Panc1 (cell line): ENCODE results near the gene USP49. TPM values are rescaled to one million over a fixed set of nuclear protein-coding genes. Genes with fewer than 3 reads are reported as not detected.

Experiments used
- ATAC-seq: fragments of 200-7000 bp; cut with Tn5 transposase; 2 replicates; pipeline ENCODE4 v1.9.1; 2020; ENCODE audit warnings: mild to moderate bottlenecking, moderate library complexity
- BruUV-seq: library from RNA; stranded (reverse); fragments of 400-500 nt; replicated peaks from 2 replicates; lab custom pipeline; 2021; lab: Mats Ljungman, UMichigan
- CTCF ChIA-PET: fragments of 300-600 bp; sonication (Branson Sonifier 250); formaldehyde crosslinking; loops from one replicate; lab custom pipeline; 2022; ENCODE audit warnings: antibody characterized with exemption; lab: Charles Lee
- POLR2A ChIA-PET: fragments of 300-600 bp; sonication (Branson Sonifier 250); formaldehyde crosslinking; loops from one replicate; lab custom pipeline; 2022; ENCODE audit warnings: antibody characterized with exemption; lab: Charles Lee
- DNase-seq: peaks from one replicate; pipeline ENCODE4 v3.0.0-alpha.2; 2010; ENCODE audit warnings: low read depth, low spot score
- H3K27ac ChIP-seq: 2 replicates; pipeline ENCODE4 v1.5.1; 2011; ENCODE audit warnings: mild to moderate bottlenecking, low read length, inconsistent platforms
- H3K27me3 ChIP-seq: fragments of 200-500 bp; sonication (Bioruptor generic); 2 replicates; pipeline ENCODE4 v1.6.0; 2014; ENCODE audit warnings: low read length, inconsistent platforms; ENCODE audit not compliant: control insufficient read depth, insufficient read depth
- H3K36me3 ChIP-seq: fragments of 200-500 bp; sonication (Bioruptor generic); 2 replicates; pipeline ENCODE4 v1.5.1; 2014; ENCODE audit warnings: inconsistent platforms, mild to moderate bottlenecking, low read length, moderate library complexity; ENCODE audit not compliant: control insufficient read depth, insufficient read depth
- H3K4me1 ChIP-seq: 2 replicates; pipeline ENCODE4 v1.5.1; 2011; ENCODE audit warnings: inconsistent platforms, mild to moderate bottlenecking, low read length, moderate library complexity; ENCODE audit not compliant: control insufficient read depth, insufficient read depth
- H3K4me3 ChIP-seq, 2 experiments: 2 replicates each; pipeline ENCODE4 v1.5.1; 2011 to 2012; ENCODE audit warnings: low read depth in 2 of 2, low read length in 2 of 2, mild to moderate bottlenecking in 2 of 2, inconsistent platforms in 1 of 2, moderate library complexity in 1 of 2
- H3K9me3 ChIP-seq: fragments of 200-500 bp; sonication (Bioruptor generic); 2 replicates; pipeline ENCODE4 v1.5.1; 2014; ENCODE audit warnings: low read depth, mild to moderate bottlenecking, inconsistent platforms, low read length, moderate library complexity; ENCODE audit not compliant: control insufficient read depth, insufficient read depth
- POLR2AphosphoS5 ChIP-seq: IDR thresholded peaks from 2 replicates; pipeline ENCODE4 v1.6.1; 2012; ENCODE audit warnings: mild to moderate bottlenecking, low read depth, low read length, moderate library complexity
- SIN3A ChIP-seq: IDR thresholded peaks from 2 replicates; pipeline ENCODE4 v1.6.1; 2012; ENCODE audit warnings: low read depth, mild to moderate bottlenecking, low read length, moderate library complexity, borderline replicate concordance; ENCODE audit not compliant: insufficient read depth
- TCF7L2 ChIP-seq: IDR thresholded peaks from 2 replicates; pipeline ENCODE4 v1.6.1; 2011; ENCODE audit warnings: mild to moderate bottlenecking, low read depth, low read length, inconsistent platforms
- in situ Hi-C: cut with HindIII; loops from 2 replicates; pipeline ENCODE4 v1.10.0; 2016; ENCODE audit warnings: low sequenced_read_pairs, low pct_unique_long_range_greater_than_20kb
- intact Hi-C: fragments of 100-400 bp; cut with micrococcal nuclease; formaldehyde crosslinking; loops from one replicate; pipeline ENCODE4 v1.10.0; 2022; ENCODE audit not compliant: unreplicated experiment
- total RNA-seq: library from RNA; stranded (reverse); gene quantifications from one replicate; pipeline ENCODE4 v1.2.1, GENCODE V29; 2021; ENCODE audit not compliant: unreplicated experiment
- TF ChIP-seq, protein P1 (sequence below): fragments of 450-650 bp; IDR thresholded peaks from 2 replicates; pipeline ENCODE4 v1.5.1; 2017; ENCODE audit warnings: mild to moderate bottlenecking
- TF ChIP-seq, protein P2 (sequence below), 2 experiments: IDR thresholded peaks; 2 replicates each; pipeline ENCODE4 v1.6.1; 2011 to 2012; ENCODE audit warnings: low read depth in 2 of 2, control low read depth in 1 of 2, low read length in 1 of 2, mild to moderate bottlenecking in 1 of 2, moderate library complexity in 1 of 2; ENCODE audit not compliant: insufficient read depth in 1 of 2

The USP49 gene
- total RNA-seq, 1 experiment from 2014 or later: 5.4 TPM

DNA sequence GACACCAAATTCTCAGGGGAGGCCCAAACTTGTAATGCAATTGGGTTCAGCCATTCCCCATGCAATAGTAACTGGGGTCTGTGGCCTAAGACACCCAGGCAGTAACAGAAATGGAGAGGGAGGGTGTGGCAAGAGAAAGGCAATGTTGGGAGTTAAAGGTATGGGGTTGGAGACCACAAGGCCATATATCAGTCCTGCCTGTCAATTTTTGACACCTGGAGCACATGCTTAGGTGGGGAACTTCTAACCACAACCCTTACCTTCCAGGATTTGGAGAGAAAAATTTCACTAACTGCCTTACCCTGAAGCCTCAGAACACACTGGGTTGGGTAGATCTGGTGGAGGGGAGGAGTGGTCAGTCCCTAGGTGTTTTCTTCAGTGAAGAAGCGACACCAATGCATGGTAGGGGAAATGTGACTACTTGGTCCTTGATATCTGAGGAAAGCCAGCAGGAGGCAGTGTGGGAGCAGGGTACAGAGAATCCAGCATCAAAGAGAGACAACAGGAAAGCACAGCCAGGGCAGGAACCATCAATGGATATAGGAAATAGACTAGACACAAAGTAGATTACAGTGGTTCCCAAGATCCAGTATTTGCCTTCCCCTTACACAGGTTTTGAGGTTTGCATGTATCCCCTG lies 6.8 kb upstream of the USP49 start:
- ATAC-seq: no peak
- intact Hi-C loops: no loop called here
- H3K4me3 ChIP-seq: no peak overlapping the region
- H3K4me1 ChIP-seq: no peaks in the 10 kb centered on the region
- H3K27ac ChIP-seq: no peak overlapping the region
- H3K36me3 ChIP-seq: no peaks in the 10 kb centered on the region
- no TSS peak for BruUV-seq
- in situ Hi-C loops: no loop called here
- POLR2A ChIA-PET: no interaction called here
- no peaks in the 10 kb centered on the region for H3K27me3 ChIP-seq
- no peaks in the 10 kb centered on the region for H3K9me3 ChIP-seq
- no peak for DNase-seq
- CTCF ChIA-PET: interaction anchor here (0.6 kb wide), 1 partner anchor 54 kb away, joined by 4 read pairs; no protein-coding TSS in a partner anchor
- TF ChIP-seq, protein P1, sequence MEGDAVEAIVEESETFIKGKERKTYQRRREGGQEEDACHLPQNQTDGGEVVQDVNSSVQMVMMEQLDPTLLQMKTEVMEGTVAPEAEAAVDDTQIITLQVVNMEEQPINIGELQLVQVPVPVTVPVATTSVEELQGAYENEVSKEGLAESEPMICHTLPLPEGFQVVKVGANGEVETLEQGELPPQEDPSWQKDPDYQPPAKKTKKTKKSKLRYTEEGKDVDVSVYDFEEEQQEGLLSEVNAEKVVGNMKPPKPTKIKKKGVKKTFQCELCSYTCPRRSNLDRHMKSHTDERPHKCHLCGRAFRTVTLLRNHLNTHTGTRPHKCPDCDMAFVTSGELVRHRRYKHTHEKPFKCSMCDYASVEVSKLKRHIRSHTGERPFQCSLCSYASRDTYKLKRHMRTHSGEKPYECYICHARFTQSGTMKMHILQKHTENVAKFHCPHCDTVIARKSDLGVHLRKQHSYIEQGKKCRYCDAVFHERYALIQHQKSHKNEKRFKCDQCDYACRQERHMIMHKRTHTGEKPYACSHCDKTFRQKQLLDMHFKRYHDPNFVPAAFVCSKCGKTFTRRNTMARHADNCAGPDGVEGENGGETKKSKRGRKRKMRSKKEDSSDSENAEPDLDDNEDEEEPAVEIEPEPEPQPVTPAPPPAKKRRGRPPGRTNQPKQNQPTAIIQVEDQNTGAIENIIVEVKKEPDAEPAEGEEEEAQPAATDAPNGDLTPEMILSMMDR: peak; percentile 57
- TF ChIP-seq SIN3A: no peak
- TF ChIP-seq TCF7L2: no peak
- TF ChIP-seq, protein P2, sequence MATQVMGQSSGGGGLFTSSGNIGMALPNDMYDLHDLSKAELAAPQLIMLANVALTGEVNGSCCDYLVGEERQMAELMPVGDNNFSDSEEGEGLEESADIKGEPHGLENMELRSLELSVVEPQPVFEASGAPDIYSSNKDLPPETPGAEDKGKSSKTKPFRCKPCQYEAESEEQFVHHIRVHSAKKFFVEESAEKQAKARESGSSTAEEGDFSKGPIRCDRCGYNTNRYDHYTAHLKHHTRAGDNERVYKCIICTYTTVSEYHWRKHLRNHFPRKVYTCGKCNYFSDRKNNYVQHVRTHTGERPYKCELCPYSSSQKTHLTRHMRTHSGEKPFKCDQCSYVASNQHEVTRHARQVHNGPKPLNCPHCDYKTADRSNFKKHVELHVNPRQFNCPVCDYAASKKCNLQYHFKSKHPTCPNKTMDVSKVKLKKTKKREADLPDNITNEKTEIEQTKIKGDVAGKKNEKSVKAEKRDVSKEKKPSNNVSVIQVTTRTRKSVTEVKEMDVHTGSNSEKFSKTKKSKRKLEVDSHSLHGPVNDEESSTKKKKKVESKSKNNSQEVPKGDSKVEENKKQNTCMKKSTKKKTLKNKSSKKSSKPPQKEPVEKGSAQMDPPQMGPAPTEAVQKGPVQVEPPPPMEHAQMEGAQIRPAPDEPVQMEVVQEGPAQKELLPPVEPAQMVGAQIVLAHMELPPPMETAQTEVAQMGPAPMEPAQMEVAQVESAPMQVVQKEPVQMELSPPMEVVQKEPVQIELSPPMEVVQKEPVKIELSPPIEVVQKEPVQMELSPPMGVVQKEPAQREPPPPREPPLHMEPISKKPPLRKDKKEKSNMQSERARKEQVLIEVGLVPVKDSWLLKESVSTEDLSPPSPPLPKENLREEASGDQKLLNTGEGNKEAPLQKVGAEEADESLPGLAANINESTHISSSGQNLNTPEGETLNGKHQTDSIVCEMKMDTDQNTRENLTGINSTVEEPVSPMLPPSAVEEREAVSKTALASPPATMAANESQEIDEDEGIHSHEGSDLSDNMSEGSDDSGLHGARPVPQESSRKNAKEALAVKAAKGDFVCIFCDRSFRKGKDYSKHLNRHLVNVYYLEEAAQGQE (IDR thresholded peaks at IDR 0.05; ENCODE audit: insufficient read depth in 1 of 2, low read depth in 2 of 2, low read length in 1 of 2): no peak
- no peak for TF ChIP-seq POLR2AphosphoS5

DNA sequence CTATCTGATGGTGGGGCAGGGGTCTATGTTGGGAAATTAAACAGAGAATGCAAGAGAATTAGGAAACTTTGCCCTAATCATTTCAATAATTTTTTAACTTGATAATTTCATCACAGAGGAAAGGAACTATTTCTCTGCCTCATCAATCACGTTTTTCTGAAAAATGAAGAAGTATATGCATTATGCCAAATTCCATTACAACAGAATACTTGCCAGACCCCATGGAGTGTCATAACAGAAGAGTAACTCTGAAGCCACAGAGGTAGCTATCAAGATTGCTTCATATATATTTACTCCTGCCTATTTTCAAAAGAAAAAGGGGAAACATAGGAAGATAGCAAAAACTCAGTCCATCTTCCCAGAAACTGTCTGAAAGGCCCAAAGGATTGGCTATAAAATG lies 5.7 kb upstream of the USP49 start:
- Histone ChIP-seq H3K4me1 (peaks cover 5% of the 10 kb centered on the region), H3K27me3 (no peaks in the 10 kb centered on the region), H3K27ac (no peak overlapping the region), H3K9me3 (no peaks in the 10 kb centered on the region), H3K4me3 (no peak overlapping the region), H3K36me3 (no peaks in the 10 kb centered on the region)
- no TSS peak for BruUV-seq
- no peak for TF ChIP-seq SIN3A
- no peak for TF ChIP-seq POLR2AphosphoS5
- TF ChIP-seq, protein P1: no peak
- no peak for TF ChIP-seq TCF7L2
- TF ChIP-seq, protein P2 (IDR thresholded peaks at IDR 0.05; ENCODE audit: insufficient read depth in 1 of 2, low read depth in 2 of 2, low read length in 1 of 2): no peak
- DNase-seq: no peak
- CTCF ChIA-PET: interaction anchor here (0.7 kb wide), 1 partner anchor 146 kb away, joined by 3 read pairs; no protein-coding TSS in a partner anchor
- POLR2A ChIA-PET: no interaction called here
- in situ Hi-C loops (no loop called here), intact Hi-C loops (no loop called here)
- no peak for ATAC-seq
